Left lung (tissue), 10 donors: ENCODE data around the gene SLC25A21. TPM values are rescaled to one million over a fixed set of nuclear protein-coding genes. Genes with fewer than 3 reads are reported as not detected.

ENCODE experiments used
- ATAC-seq: fragments of 200-7000 bp; cut with Tn5 transposase; one replicate; pipeline ENCODE4 v1.9.1; 2020; ENCODE audit warnings: moderate library complexity
- DNase-seq, 4 donors: peaks; one replicate each; pipeline ENCODE4 v3.0.0-alpha.2; 2013 to 2020
- H3K27ac ChIP-seq, 2 donors: fragments of 200-600 bp; sonication (generic) in 1 of 2; one replicate each; pipeline versions ENCODE4 v1.5.0 to v1.8.0; 2020 to 2021
- H3K27me3 ChIP-seq, 2 donors: fragments of 200-600 bp; sonication (generic) in 1 of 2; one replicate each; pipeline versions ENCODE4 v1.5.0 to v1.8.0; 2020 to 2021
- H3K36me3 ChIP-seq, 2 donors: fragments of 200-600 bp; sonication (generic) in 1 of 2; one replicate each; pipeline versions ENCODE4 v1.5.0 to v1.8.0; 2020 to 2021
- H3K4me1 ChIP-seq, 2 donors: fragments of 200-600 bp; one replicate each; pipeline ENCODE4 v1.8.0; 2021
- H3K4me3 ChIP-seq, 2 donors: fragments of 200-600 bp; sonication (generic) in 1 of 2; one replicate each; pipeline versions ENCODE4 v1.5.0 to v1.8.0; 2020 to 2021; ENCODE audit warnings: mild to moderate bottlenecking in 1 of 2
- H3K9me3 ChIP-seq, 2 donors: fragments of 200-600 bp; sonication (generic) in 1 of 2; one replicate each; pipeline versions ENCODE4 v1.5.0 to v1.8.0; 2020 to 2021
- intact Hi-C, 2 donors: fragments of 100-400 bp; cut with DNase I; formaldehyde crosslinking; loops; one replicate each; pipeline versions ENCODE4 v1.11.2 to v1.14.2; 2022
- polyA plus RNA-seq, 6 donors: library from polyadenylated mRNA; unstranded; fragments of 120-200 nt; gene quantifications; one replicate each; pipeline ENCODE4 v1.2.1, GENCODE V29; 2013; ENCODE audit not compliant: insufficient read length in 6 of 6
- total RNA-seq, 2 donors: library from RNA; stranded (reverse); fragmentation: NEBNext Ultra II Directional; extraction: Animal tissue kit (Norgen Biotek cat#: 25700); gene quantifications; one replicate each; pipeline ENCODE4 v1.2.1, GENCODE V29; 2021
- TF ChIP-seq, protein P1 (sequence below), 2 donors: fragments of 200-600 bp; sonication (generic) in 1 of 2; IDR thresholded peaks; one replicate each; pipeline versions ENCODE4 v1.5.0 to v1.8.0; 2021; ENCODE audit warnings: antibody characterized with exemption in 2 of 2
- donor health status: DM: no; HTN: yes; CAD: no.
- donor health status: DM: no; HTN: no; CAD: no.

The SLC25A21 gene
- total and polyA plus RNA-seq, 8 donors, result 0.47 to 3.7 (median 2.7) TPM

DNA sequence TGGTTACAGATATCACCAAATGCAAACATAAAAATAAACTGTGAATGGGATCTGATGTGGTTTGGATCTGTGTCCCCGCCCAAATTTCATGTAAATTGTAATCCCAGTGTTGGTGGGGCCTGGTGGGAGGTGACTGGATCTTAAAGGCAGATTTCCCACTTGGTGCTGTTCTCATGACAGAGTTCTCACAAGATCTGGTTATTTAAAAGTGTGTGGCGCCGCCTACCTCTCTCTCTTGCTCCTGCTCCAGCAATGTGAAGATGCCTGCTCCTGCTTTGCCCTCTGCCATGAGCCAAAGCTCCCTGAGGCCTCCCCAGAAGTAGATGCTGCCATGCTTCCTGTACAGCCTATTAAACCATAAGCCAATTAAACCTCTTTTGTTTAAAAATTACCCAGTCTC lies 47.8 kb downstream of the SLC25A21 start:
- intact Hi-C loops, result no loop called here

DNA sequence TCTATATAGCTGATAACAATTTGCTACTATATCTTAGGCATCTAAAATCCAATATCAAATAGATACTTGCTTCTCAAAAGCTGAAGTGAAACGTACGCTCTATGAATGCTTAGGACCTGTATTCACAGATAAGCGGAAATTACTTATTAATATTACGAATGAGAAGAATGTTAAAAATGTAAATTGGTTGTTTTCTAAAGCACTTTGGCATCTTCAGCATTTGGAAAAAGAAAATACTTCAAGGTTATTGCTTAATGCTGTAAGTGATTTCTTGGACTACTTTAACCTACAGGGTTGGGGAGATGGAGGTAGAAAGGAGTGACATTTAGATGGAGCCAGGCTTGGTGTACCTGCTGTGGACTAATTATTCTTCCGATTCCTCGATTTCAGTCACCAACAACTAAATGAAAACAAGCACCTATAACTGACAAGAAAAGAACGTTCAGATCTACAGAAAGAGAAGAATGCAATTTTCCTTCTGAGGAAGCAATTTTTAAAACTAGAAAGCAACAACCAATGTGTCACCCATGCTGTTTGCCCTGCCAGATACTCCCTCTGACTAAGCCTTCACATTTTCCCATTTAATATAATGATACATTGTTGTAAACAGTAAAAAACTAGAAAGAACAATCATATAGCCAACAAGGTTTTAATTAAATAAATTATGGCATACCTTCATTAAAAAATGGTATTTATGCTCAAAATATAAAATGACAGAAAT lies 49.3 kb downstream of the SLC25A21 start:
- TF ChIP-seq, protein P1, sequence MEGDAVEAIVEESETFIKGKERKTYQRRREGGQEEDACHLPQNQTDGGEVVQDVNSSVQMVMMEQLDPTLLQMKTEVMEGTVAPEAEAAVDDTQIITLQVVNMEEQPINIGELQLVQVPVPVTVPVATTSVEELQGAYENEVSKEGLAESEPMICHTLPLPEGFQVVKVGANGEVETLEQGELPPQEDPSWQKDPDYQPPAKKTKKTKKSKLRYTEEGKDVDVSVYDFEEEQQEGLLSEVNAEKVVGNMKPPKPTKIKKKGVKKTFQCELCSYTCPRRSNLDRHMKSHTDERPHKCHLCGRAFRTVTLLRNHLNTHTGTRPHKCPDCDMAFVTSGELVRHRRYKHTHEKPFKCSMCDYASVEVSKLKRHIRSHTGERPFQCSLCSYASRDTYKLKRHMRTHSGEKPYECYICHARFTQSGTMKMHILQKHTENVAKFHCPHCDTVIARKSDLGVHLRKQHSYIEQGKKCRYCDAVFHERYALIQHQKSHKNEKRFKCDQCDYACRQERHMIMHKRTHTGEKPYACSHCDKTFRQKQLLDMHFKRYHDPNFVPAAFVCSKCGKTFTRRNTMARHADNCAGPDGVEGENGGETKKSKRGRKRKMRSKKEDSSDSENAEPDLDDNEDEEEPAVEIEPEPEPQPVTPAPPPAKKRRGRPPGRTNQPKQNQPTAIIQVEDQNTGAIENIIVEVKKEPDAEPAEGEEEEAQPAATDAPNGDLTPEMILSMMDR (IDR thresholded peaks at IDR 0.05), result no peak
- Histone ChIP-seq H3K27me3 (no peaks in the 10 kb centered on the region), H3K4me3 (no peak overlapping the region), H3K36me3 (no peaks in the 10 kb centered on the region), H3K27ac (peak overlapping the region in 1 of 2 donors; percentile 9), H3K9me3 (peaks cover 0 to 2% of the 10 kb centered on the region in 2 donors), H3K4me1 (no peaks in the 10 kb centered on the region)
- intact Hi-C loops, result no loop called here
- no peak for DNase-seq
- ATAC-seq, result peak; percentile 73

More for the DNA sequence above, 47.8 kb downstream of the SLC25A21 start:
- Histone ChIP-seq H3K36me3 (no peaks in the 10 kb centered on the region), H3K4me1 (no peaks in the 10 kb centered on the region), H3K27ac (no peak overlapping the region), H3K4me3 (no peak overlapping the region), H3K9me3 (no peaks in the 10 kb centered on the region), H3K27me3 (no peaks in the 10 kb centered on the region)
- DNase-seq (no peak), ATAC-seq (no peak)
- TF ChIP-seq, protein P1 (IDR thresholded peaks at IDR 0.05), result no peak

DNA sequence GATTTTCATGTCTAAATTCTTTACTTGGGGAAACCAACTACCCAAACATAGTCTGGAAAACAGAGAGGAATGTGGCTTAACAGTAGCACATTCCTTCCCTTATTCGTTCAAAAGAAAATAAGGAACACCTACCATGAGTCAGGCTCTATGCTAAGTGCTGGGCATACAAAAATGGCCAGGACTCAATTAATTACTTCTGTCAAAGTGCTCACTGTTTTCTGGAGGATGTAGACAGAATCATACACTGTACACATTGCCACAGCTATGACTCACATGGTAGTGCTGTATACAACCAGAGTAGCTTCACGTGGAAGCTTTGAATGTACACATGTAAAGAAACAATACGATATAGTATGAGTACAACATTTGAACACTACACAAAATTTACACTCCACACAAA lies 50.1 kb downstream of the SLC25A21 start:
- Histone ChIP-seq H3K4me3 (no peak overlapping the region), H3K36me3 (no peaks in the 10 kb centered on the region), H3K27ac (peak overlapping the region in 1 of 2 donors; percentile 9), H3K9me3 (peaks cover 0 to 4% of the 10 kb centered on the region in 2 donors), H3K4me1 (no peaks in the 10 kb centered on the region), H3K27me3 (no peaks in the 10 kb centered on the region)
- intact Hi-C loops, result no loop called here
- TF ChIP-seq, protein P1 (IDR thresholded peaks at IDR 0.05), result no peak
- ATAC-seq (peak; percentile 93), DNase-seq (no peak)

DNA sequence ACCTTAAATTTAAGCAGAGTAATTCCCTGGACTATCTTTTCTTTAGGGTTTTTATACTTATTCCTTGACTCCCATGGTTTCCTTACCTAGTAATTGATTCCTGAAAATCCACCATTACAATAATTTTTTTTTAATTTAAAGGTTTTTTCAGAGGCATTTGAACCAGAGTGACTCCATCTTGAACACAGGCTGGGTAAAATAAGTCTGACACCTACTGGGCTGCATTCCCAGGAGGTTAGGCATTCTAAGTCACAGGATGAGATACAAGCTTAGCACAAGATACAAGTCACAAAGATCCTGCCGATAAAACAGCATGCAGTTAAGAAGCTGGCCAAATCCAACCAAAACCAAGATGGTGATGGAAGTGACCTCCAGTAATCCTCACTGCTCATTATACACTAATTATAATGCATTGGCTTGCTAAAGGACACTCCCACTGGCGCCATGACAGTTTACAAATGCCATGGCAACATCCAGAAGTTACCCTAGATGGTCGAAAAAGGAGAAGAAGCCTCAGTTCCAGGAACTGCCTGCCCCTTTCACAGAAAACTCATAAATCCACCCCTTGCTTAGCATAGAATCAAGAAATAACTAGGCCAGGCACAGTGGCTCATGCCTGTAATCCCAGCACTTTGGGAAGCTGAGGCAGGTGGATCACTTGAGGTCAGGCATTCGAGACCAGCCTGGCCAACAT lies 53.6 kb downstream of the SLC25A21 start:
- Histone ChIP-seq H3K4me3 (no peak overlapping the region), H3K27me3 (no peaks in the 10 kb centered on the region), H3K4me1 (no peaks in the 10 kb centered on the region), H3K36me3 (no peaks in the 10 kb centered on the region), H3K9me3 (peaks cover 0 to 4% of the 10 kb centered on the region in 2 donors), H3K27ac (no peak overlapping the region)
- TF ChIP-seq, protein P1 (IDR thresholded peaks at IDR 0.05), result no peak
- DNase-seq (no peak), ATAC-seq (no peak)
- intact Hi-C loops, result no loop called here
